Upper lobe of left lung (tissue), 4 donors: ENCODE data around the gene EGFR.

Source experiments
- CTCF ChIP-seq, 6 experiments: fragments of 450-650 bp in 4 of 6; fragments of 200-600 bp in 2 of 6; sonication (generic) in 2 of 6; IDR thresholded peaks; one replicate each; pipeline ENCODE4 v1.5.1; 2016 to 2019; ENCODE audit warnings: antibody characterized with exemption in 6 of 6
- EP300 ChIP-seq, 4 donors: sonication (generic); formaldehyde crosslinking; IDR thresholded peaks; one replicate each; pipeline ENCODE4 v1.5.1; 2017; ENCODE audit warnings: antibody characterized with exemption in 4 of 4, control low read depth in 2 of 4
- POLR2A ChIP-seq, 4 donors: fragments of 450-650 bp; IDR thresholded peaks; one replicate each; pipeline ENCODE4 v1.5.1; 2016 to 2017; ENCODE audit warnings: antibody characterized with exemption in 4 of 4, mild to moderate bottlenecking in 2 of 4
- POLR2AphosphoS5 ChIP-seq, 2 donors: sonication (generic); formaldehyde crosslinking; IDR thresholded peaks; one replicate each; pipeline ENCODE4 v1.5.1; 2017; ENCODE audit warnings: antibody characterized with exemption in 2 of 2

- TF ChIP-seq CTCF (IDR thresholded peaks at IDR 0.05) (no peak), POLR2AphosphoS5 (IDR thresholded peaks at IDR 0.05) (no peak), POLR2A (IDR thresholded peaks at IDR 0.05) (no peak), EP300 (IDR thresholded peaks at IDR 0.05) (no peak)
Measured at GRCh38 chr7:55236476-55236875, 217.7 kb downstream of the EGFR start.
